GM10266 (cell line): ENCODE results near the gene COL13A1.

Source experiments
- DNase-seq: peaks from one replicate; pipeline ENCODE4 v3.0.0; 2012; ENCODE audit errors: extremely low spot score
- TF ChIP-seq, protein P1 (sequence below): IDR thresholded peaks from 2 replicates; pipeline ENCODE4 v1.5.1; 2012; ENCODE audit warnings: mild to moderate bottlenecking, low read depth; ENCODE audit not compliant: control insufficient read depth, insufficient read depth; ENCODE audit errors: missing control alignments

Gene COL13A1

DNA sequence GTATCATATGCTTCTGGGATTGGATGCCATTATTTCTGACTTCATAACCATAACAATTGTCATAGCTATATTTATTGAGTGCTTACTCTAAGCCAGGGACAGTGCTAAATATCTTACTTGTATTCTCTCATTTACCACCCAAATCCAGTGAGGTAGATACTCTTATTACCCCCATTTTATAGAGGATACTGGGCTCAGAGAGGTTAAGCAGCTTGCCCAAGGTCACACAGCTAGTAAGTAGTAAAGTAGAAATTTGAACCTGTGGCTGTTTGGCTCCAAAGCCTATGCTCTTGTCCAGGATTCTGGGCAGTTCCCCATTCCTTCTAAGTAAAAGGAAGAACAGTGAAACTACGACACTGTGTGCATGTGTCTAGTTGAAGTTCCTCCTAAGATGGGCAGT is 56.5 kb downstream of the COL13A1 start:
- no peak for DNase-seq
- TF ChIP-seq, protein P1, sequence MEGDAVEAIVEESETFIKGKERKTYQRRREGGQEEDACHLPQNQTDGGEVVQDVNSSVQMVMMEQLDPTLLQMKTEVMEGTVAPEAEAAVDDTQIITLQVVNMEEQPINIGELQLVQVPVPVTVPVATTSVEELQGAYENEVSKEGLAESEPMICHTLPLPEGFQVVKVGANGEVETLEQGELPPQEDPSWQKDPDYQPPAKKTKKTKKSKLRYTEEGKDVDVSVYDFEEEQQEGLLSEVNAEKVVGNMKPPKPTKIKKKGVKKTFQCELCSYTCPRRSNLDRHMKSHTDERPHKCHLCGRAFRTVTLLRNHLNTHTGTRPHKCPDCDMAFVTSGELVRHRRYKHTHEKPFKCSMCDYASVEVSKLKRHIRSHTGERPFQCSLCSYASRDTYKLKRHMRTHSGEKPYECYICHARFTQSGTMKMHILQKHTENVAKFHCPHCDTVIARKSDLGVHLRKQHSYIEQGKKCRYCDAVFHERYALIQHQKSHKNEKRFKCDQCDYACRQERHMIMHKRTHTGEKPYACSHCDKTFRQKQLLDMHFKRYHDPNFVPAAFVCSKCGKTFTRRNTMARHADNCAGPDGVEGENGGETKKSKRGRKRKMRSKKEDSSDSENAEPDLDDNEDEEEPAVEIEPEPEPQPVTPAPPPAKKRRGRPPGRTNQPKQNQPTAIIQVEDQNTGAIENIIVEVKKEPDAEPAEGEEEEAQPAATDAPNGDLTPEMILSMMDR: no peak

DNA sequence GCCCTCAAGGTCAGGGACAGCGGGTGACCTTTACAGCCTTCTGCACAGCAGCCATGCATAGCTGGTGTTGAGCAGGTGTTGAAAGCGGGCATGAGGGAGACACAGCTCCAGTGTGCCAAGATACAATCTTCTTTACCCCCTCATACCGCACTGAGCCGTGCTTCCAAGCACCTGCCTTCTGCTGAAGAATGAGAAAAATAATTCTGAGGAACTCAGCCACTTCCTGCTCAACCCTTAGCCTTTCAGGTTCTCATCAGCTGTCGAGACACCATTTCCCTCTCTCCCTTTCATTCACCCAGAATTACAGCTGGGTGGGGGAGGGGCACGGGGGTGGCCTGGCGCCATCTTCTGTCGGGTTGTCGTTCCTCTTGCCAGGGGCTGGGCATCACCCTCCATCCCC is 58.6 kb downstream of the COL13A1 start:
- no peak for DNase-seq
- TF ChIP-seq, protein P1: no peak

- TF ChIP-seq, protein P1: no peak
- DNase-seq: no peak
Observed at GRCh38 chr10:69861251-69862240, 59.8 kb downstream of the COL13A1 start.

- TF ChIP-seq, protein P1: no peak
- no peak for DNase-seq
Observed at GRCh38 chr10:69862882-69863530, 61.3 kb downstream of the COL13A1 start.

- DNase-seq: no peak
- TF ChIP-seq, protein P1: no peak
Observed at GRCh38 chr10:69863580-69863979, 61.9 kb downstream of the COL13A1 start.

DNA sequence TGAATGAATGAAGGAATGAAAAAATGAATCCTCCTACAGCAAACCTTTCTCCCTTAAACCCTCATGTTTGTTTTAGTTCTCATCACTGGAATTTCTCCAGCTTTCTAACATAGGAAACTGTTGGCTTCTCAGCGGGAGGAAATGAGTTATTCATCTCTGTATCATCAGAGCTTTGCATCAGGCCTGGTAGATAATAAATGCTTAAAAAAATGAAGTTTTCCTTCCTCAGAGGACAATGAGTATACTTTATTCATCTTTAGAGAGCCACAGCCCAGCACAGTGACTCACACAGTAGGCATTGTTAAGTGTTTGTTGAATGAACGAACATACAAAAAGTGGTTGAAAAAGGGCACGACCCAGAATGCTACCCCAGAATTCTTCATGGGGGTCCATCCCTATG is 62.6 kb downstream of the COL13A1 start:
- no peak for DNase-seq
- TF ChIP-seq, protein P1: no peak

DNA sequence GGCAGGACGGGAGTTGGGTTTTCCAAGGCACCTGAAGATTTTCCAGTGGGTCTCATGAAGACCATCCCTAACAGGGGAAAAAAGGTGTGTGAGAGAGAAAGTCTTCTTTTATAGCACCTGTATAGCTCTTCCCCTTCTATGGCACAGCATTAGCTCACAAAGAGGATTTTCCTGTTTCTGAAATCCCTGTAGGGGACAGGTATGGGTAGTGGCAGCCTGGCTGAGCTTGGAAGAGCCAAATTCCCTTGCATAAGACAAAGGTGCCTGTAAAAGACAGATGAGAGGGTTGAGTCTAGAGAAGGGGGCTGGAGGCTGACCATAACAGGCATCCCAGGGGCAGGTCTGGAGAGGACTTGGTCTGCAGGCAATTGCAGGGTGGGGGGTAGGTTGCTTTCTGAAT is 63.7 kb downstream of the COL13A1 start:
- no peak for DNase-seq
- TF ChIP-seq, protein P1: no peak
